CD1c-positive myeloid dendritic cell (primary cell): ENCODE data around the gene NIPAL1.
"Not testable (repeated sequence)": the region's sequence is repeated elsewhere in the genome, so short reads cannot be mapped to it uniquely, and the experiment has no call there.

ENCODE experiments used
- DNase-seq: peaks from one replicate; pipeline ENCODE4 v3.0.0-alpha.2; 2016; ENCODE audit errors: extremely low spot score

The NIPAL1 gene

DNA sequence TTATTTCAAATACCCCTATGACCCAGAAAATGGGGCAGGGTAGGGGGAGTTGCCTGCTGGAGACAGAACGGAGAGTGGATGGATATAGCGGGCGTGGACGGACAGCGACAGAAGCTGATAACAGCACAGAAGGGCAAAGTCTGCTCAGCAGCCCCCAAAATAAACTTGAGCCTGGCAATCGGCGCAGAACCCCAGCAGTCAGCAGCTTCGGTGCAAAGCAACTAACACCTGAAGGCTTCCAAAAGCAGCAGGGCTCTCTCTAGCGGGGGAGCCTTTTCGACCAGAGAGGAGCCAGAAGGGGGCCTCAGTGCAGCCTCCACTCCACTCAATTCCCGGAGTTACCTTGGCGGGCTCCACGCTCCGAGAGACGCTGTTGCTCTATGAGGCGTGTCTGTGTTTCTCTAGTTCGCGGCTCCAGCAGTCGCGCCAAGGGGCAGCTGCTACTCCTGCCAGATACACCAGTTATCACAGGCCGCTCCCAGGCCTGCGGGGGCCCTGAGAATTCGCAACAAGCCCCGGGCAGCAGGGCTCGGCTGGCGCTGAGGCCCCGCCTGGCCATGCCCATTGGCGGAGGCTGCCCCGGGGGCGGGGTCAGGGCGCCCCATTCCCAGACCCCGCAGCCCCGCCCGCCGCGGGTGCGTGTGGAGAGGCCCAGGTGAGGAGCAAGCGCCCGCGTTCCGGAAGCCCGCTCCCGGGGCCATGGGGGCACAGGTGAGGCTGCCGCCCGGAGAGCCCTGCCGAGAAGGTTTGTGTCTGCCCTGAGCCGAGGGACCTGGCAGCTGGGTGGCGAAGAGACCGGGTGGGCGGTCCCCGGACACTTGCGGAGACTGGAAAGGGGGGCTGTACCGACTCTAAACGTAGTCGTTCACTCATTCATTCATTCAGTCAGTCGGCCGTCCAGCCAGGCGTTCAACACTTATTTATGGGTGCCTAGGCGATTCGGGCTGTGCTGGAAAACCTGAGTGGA, at the start of gene NIPAL1, which contains the start of gene CNGA1:
Gene NIPAL1 (plus strand): TSS at position 632 of the 967 bp plus-strand sequence. CDS start 68 bp downstream, at position 700.
Gene CNGA1 (minus strand): TSS at position 541 of the 967 bp plus-strand sequence. CDS start 63,992 bp downstream, outside the sequence.
- peak; percentile 77 for DNase-seq

- DNase-seq, result no peak
Measured at GRCh38 chr4:47968847-47969246, 47.7 kb upstream of the NIPAL1 start.

- peak; percentile 60 for DNase-seq
Measured at GRCh38 chr4:47972181-47972580, 44.4 kb upstream of the NIPAL1 start.

- DNase-seq, result no peak
Measured at GRCh38 chr4:47972721-47973120, 43.9 kb upstream of the NIPAL1 start.

- DNase-seq, result peak; percentile 15
Measured at GRCh38 chr4:47974566-47974965, 42.0 kb upstream of the NIPAL1 start.

GRCh38 chr4:47990145-47990544, 26.4 kb upstream of the NIPAL1 start:
- DNase-seq, result no peak

DNA sequence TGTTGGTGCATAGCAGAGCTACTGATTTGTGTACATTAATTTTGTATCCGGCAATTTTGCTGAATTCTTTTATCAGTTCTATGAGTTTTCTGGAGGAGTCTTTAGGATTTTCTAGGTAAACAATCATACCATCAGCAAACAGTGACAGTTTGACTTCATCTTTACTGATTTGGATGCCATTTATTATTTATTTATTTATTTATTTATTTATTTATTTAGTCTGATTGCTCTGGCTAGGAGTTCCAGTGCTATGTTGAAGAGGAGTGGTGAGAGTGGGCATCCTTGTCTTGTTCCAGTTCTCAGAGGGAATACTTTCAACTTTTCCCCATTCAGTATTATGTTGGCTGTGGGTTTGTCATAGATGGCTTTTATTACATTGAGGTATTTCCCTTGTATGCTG, 24.1 kb upstream of the NIPAL1 start:
- DNase-seq, result not testable (repeated sequence)

DNA sequence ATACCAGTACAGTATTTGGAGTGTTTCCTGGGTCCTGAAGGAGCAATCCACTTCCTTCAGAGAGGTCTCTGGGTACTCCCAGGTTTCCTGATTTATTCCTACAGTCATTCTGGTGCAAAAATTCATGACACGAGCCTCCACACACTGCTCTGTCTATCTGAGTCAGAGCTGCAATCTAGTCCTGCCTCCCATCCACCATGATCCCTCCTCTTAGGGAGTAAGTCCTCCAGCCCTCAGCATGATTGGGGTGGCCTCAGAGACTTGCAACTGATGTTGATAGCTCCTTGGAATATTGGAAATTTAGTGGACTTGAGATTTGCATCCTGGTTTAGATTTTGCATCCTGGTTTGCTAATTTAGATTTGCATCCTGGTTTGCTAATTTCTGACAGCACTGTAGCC, 20.6 kb upstream of the NIPAL1 start:
- no peak for DNase-seq

GRCh38 chr4:48002267-48002666, 14.3 kb upstream of the NIPAL1 start:
- no peak for DNase-seq

DNA sequence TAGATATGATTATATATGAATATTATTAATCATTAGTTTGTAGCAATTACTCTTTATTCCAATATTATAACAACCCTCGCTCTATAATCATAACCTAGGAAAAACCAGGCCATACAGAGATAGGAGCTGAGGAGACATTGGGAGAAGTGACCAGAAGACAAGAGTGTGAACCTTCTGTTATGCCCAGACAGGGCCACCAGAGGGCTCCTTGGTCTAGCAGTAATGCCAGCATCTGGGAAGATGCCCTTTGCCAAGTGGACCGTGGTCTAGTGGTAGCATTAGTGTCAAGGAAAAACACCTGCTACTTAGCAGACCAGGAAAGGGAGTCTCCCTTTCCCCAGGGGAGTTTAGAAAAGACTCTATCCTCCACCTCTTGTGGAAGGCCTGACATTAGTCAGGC, 13.0 kb upstream of the NIPAL1 start:
- peak; percentile 37 for DNase-seq

GRCh38 chr4:48005781-48006180, 10.8 kb upstream of the NIPAL1 start:
- DNase-seq, result no peak

DNA sequence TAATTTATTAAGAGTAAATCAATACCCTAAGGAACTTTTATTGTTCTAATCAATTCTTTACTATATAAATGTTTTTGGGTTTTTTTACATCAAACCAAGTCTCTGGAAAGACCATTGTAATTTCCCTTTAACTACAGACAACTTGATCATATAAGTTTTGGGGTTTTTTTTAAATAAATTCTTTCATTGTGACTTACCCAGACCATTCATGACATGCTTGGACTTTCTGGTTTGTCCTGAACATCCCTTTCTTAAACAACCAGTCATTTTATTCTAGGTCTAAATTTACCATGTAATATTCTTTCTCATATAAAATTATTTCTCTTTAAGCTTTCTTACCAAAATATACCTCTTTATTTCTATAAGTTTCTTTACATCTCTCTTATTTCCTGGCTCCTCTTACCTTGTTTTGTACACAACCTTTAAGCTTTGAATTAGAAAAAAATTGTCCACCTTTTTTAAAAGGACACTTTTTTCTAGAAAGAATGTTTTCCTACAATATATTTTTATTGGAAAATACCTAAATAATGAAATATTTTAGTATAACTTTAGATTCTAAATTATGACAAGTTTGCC, 8.5 kb upstream of the NIPAL1 start:
- DNase-seq, result no peak

DNA sequence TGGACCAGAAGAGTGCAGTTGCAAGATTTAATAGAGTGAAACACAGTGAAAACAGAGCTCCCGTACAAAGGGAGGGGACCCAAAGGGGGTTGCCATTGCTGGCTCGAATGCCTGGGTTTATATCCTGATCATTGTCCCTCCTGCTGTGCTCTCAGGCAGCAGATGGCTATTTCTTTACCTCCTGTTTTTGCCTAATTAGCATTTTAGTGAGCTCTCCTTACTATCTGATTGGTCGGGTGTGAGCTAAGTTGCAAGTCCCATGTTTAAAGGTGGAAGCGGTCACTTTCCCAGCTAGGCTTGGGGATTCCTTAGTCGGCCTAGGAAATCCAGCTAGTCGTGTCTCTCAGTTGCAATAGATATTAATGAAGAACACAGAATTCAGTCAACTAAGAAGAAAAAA, 5.7 kb upstream of the NIPAL1 start:
- not testable (repeated sequence) for DNase-seq

DNA sequence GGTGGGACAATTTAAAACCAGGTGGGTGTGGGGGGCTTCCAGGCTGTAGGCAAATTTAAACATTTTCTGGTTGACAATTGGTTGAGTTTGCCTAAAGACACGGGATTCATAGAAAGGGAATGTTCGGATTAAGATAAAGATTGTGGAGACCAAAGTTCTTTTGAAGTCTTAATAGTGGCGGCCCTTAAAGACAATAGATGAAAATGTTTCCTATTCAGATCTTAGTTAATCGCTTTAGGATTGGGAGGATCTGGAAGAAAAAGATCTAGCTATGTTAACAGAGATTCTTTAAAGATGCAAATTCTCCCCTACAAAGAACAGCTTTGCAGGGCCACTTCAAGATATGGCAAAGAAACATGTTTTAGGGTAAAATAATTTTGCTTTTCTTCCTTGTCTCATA, 4.8 kb upstream of the NIPAL1 start:
- DNase-seq, result no peak

DNA sequence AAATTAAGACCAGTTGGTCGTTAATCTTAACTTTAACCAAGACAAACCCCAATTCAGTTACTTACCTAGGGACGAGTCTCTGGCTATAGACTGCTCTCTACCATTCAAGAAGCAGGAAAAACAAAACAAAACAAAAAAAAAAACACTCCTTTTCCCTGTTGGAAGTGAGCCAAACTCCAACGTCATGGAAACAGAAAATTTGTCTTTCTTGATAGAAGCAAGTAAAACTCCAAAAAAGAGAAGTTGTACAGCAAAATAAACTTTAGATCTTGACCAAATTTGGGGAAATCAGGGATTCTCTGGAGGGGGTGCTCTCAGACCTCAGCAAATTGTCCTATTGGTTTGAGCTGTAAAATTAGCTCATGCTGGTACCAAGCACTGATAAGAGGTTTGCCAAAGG, 3.7 kb upstream of the NIPAL1 start:
- DNase-seq, result peak; percentile 68

DNA sequence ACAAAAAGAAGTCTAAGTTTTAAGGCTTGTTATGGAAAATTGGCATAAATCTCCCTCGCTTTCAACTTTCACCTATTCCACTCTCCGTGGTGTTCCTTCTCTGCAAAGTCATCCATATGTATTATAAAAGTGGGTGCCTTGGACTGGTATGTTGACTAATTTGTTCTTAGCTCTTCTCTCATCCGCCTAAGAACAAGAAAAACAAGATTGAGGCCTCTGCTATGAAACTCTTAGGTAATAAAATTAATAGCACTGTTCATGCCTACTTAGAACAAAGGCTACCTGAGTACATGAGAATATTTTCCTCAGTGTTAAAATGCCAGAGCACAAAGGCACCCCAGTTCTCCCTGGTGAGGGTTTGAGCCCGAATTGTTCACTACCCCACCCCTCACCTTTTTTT, 1.4 kb upstream of the NIPAL1 start:
- DNase-seq, result no peak

DNA sequence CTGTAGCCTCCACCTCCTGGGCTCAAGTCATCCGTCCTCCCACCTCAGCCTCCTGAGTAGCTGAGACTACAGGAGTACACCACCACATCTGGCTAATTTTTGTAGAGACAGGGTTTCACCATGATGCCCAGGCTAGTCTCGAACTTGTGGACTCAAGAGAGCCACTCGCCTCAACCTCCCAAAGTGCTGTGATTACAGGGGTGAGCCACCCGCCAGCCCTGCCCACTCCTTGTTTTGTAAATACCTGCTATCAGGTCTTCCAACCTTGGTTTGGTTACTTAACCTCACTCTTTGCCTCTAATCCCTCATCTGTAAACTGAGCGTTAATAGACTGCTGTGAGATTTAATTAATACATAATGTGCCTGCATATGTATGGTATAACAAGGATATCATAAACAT, 894 bp upstream of the NIPAL1 start:
- DNase-seq, result no peak

GRCh38 chr4:48017108-48017571, 568 bp downstream of the NIPAL1 start:
- DNase-seq, result peak; percentile 93

DNA sequence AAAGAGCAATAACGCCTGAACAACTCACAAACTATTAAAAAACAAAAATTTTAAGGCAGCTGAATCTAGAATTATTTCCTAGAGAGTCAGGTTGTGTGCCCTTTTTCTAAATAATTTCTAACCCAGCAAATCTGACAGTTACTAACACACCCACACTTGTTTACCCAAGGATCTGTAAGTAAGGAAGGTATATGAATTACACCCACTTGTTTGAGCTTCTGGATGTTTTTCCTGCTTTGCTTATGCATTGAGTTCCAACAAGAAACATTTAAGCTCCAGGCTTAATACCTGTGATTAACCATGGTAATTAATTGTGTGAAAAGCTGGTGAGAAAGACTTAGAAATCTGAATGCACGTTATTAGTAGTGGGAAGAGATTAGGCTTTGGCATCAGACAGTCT, 1.5 kb downstream of the NIPAL1 start:
- DNase-seq, result no peak

GRCh38 chr4:48021100-48021499, 4.5 kb downstream of the NIPAL1 start:
- no peak for DNase-seq

DNA sequence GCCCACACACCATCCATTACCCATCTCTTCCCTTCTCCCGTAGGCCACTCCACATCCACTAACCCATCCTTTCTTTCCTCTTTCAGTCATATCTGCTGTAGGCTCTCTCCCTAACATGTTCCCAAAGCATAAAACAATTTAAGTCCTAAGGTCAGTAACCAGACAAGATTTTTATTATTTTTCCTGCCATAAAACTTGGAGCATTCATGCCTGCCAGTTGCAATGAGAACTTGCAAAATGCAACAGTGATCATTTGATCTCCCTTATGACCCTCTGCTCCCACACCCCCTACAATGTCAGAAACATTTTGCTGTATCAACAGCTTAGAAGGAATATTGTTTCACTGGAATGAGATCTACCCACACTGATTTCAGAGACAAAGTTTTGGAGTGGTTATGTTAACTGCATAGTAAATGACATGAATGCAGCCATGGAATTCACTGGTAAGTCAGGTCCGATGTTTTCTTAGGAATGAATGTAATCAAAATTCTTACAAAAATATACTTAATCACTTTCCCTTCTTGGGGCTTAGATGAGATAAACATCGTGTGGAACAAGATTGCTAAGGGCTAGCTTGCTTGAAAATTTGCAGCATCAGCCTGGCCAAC, 5.7 kb downstream of the NIPAL1 start:
- no peak for DNase-seq

GRCh38 chr4:48024522-48024921, 8.0 kb downstream of the NIPAL1 start:
- DNase-seq, result no peak
